Measurements from ENCODE around the gene LRRN4CL. TPM values are rescaled to one million over a fixed set of nuclear protein-coding genes. Genes with fewer than 3 reads are reported as not detected.
"Not testable (repeated sequence)": the region's sequence is repeated elsewhere in the genome, so short reads cannot be mapped to it uniquely, and the experiment has no call there.

Gene LRRN4CL
- total RNA-seq, 2 donors from 2014 or later: 2.8 to 8.0 TPM

DNA sequence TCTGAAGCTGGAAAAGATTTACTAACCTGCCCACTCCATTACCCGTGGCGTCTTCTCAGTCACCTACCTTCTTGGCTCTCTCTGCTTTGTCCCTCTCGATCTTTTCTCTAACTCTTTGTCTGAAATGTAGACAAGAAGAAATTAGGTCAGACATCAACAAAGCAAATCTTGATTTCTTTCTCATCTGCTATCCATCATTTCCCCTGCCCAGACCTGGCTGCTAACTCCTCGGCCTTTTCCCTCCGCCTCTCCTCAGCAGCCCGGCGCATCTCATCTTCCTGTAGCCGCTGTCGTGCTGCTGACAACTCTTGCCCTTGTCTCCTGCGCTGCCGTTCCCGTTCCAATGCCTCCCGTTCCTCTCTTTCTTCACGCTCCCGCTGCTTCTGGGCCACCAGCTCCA lies 11.6 kb downstream of the LRRN4CL start:
- Histone ChIP-seq H3K4me3 (peak overlapping the region in 1 of 2 donors; percentile 86), H3K27me3 (replicated peaks; ENCODE audit: insufficient read depth) (no peaks in the 10 kb centered on the region), H3K36me3 (no peaks in the 10 kb centered on the region), H3K4me1 (replicated peaks) (peaks cover 14% of the 10 kb centered on the region), H3K27ac (no peak overlapping the region), H3K9me3 (no peaks in the 10 kb centered on the region)
- intact Hi-C loops (cut with DNase I): no loop called here
- TF ChIP-seq POLR2A (IDR thresholded peaks at IDR 0.05) (no peak), POLR2AphosphoS5 (IDR thresholded peaks at IDR 0.05) (no peak)
- TF ChIP-seq, protein P1, sequence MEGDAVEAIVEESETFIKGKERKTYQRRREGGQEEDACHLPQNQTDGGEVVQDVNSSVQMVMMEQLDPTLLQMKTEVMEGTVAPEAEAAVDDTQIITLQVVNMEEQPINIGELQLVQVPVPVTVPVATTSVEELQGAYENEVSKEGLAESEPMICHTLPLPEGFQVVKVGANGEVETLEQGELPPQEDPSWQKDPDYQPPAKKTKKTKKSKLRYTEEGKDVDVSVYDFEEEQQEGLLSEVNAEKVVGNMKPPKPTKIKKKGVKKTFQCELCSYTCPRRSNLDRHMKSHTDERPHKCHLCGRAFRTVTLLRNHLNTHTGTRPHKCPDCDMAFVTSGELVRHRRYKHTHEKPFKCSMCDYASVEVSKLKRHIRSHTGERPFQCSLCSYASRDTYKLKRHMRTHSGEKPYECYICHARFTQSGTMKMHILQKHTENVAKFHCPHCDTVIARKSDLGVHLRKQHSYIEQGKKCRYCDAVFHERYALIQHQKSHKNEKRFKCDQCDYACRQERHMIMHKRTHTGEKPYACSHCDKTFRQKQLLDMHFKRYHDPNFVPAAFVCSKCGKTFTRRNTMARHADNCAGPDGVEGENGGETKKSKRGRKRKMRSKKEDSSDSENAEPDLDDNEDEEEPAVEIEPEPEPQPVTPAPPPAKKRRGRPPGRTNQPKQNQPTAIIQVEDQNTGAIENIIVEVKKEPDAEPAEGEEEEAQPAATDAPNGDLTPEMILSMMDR (IDR thresholded peaks at IDR 0.05): no peak
- DNase-seq (ENCODE audit: low spot score): no peak
- 81% methylated on average over 15 of the region's 15 CpGs for WGBS

DNA sequence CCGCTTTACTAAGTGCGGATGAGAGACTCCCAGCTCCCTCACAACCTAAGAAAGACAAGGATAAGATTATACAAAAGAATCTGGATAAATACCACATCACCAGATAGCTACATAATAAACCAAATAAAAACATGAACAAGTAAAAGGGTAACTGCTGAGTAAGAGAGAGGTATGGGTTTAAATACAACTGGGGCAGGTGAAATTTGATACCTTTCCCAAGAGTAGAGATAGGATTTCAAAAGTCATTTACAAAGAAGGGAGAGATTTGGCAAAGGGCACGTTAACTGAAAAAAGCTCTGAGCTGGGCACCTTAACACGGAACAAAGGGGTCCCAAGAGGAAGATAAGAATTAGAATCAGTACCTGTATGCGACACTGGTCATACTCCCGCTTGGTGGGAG lies 12.2 kb downstream of the LRRN4CL start:
- TF ChIP-seq POLR2A (IDR thresholded peaks at IDR 0.05) (no peak), POLR2AphosphoS5 (IDR thresholded peaks at IDR 0.05) (no peak)
- Histone ChIP-seq H3K4me1 (replicated peaks) (peaks cover 16% of the 10 kb centered on the region), H3K9me3 (no peaks in the 10 kb centered on the region), H3K27ac (no peak overlapping the region), H3K4me3 (no peak overlapping the region), H3K36me3 (no peaks in the 10 kb centered on the region), H3K27me3 (replicated peaks; ENCODE audit: insufficient read depth) (no peaks in the 10 kb centered on the region)
- DNase-seq (ENCODE audit: low spot score): no peak
- 67% methylated on average over 6 of the region's 6 CpGs for WGBS
- intact Hi-C loops (cut with DNase I): no loop called here

DNA sequence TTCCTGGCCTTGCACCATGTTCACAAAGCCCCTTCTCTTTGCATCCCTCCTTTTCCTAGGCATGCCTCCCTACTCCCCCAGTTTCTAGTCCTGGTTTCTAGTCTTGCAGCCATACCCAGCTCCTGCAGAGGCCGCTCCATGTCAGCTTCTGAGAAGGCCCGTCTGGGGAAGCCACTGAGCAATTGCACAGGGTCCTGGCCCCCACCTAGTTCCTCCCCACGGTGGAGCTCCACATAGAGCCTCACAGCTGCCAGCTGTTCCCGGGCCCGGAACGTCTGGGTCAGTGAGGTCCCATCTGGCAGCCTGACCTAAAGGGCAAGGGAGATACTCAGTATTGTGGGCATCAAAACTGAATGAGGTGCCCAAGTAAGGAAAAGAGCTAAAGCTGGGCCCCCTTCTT lies 12.6 kb downstream of the LRRN4CL start:
- H3K4me1 ChIP-seq (replicated peaks): peaks cover 16% of the 10 kb centered on the region

DNA sequence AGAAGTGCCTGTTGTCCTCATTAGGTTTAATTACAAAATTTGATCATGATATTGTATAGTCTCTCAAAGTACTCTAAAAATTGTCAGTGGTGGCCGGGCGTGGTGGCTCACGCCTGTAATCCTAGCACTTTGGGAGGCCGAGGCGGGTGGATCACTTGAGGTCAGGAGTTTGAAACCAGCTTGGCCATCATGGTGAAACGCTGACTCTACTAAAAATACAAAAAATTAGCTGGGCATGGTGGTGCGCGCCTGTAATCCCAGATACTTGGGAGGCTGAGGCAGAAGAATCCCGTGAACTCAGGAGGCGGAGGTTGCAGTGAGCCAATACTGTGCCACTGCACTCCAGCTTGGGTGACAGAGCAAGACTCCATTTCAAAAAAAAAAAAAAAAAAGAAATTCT lies 13.9 kb downstream of the LRRN4CL start:
- H3K9me3 ChIP-seq; H3K4me3 ChIP-seq; H3K36me3 ChIP-seq; DNase-seq (ENCODE audit: low spot score); H3K27ac ChIP-seq; H3K27me3 ChIP-seq (replicated peaks; ENCODE audit: insufficient read depth); intact Hi-C loops (cut with DNase I): not testable (repeated sequence)
- H3K4me1 ChIP-seq (replicated peaks): peaks cover 18% of the 10 kb centered on the region
- 91% methylated on average over 10 of the region's 10 CpGs for WGBS

More for the DNA sequence above, 12.6 kb downstream of the LRRN4CL start:
- Histone ChIP-seq H3K36me3 (no peaks in the 10 kb centered on the region), H3K9me3 (no peaks in the 10 kb centered on the region), H3K27ac (no peak overlapping the region), H3K27me3 (replicated peaks; ENCODE audit: insufficient read depth) (no peaks in the 10 kb centered on the region), H3K4me3 (no peak overlapping the region)
- intact Hi-C loops (cut with DNase I): no loop called here
- WGBS: 51% methylated on average over 6 of the region's 6 CpGs
- no peak for TF ChIP-seq POLR2AphosphoS5 (IDR thresholded peaks at IDR 0.05)
- TF ChIP-seq, protein P1 (IDR thresholded peaks at IDR 0.05): no peak
- TF ChIP-seq POLR2A (IDR thresholded peaks at IDR 0.05): no peak
- DNase-seq (ENCODE audit: low spot score): no peak

DNA sequence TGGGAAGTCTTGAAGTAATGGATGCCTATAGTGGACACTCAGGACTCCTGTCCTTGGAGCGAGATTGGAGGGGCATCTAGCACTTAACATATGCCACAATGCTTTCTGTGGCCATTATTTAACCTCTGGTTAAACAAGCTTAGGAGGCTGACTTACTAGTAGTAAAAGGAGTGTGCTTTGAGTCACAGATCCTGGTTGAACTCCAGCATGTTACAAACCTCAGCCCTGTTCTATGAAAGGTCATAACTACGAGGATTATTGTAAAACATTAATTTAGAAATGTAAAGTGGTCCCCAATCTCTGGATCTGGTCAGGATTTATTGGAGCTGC lies 16.2 kb downstream of the LRRN4CL start:
- H3K27me3 ChIP-seq (replicated peaks; ENCODE audit: insufficient read depth): no peaks in the 10 kb centered on the region
- TF ChIP-seq POLR2AphosphoS5 (IDR thresholded peaks at IDR 0.05) (no peak), POLR2A (IDR thresholded peaks at IDR 0.05) (no peak)
- TF ChIP-seq, protein P1 (IDR thresholded peaks at IDR 0.05): no peak
- 62% methylated on average over 2 of the region's 2 CpGs for WGBS
- DNase-seq (ENCODE audit: low spot score): no peak
- H3K4me3 ChIP-seq: no peak overlapping the region
- intact Hi-C loops (cut with DNase I): no loop called here
- H3K36me3 ChIP-seq: no peaks in the 10 kb centered on the region
- H3K9me3 ChIP-seq: no peaks in the 10 kb centered on the region
- no peak overlapping the region for H3K27ac ChIP-seq
- H3K4me1 ChIP-seq (replicated peaks): peaks cover 18% of the 10 kb centered on the region

DNA sequence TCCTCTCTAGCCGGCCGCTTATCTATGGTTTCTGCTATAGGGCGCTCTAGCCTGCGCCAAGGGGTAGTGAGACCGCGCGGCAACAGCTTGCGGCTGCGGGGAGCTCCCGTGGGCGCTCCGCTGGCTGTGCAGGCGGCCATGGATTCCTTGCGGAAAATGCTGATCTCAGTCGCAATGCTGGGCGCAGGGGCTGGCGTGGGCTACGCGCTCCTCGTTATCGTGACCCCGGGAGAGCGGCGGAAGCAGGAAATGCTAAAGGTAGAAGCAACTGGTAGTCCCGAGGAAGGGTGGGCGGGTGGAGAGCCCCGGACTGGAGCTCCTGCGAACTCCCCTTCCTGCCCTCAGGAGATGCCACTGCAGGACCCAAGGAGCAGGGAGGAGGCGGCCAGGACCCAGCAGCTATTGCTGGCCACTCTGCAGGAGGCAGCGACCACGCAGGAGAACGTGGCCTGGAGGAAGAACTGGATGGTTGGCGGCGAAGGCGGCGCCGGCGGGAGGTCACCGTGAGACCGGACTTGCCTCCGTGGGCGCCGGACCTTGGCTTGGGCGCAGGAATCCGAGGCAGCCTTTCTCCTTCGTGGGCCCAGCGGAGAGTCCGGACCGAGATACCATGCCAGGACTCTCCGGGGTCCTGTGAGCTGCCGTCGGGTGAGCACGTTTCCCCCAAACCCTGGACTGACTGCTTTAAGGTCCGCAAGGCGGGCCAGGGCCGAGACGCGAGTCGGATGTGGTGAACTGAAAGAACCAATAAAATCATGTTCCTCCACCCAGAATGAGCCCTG lies 17.5 kb downstream of the LRRN4CL start, which contains the start of the genes LBHD1 and UQCC3:
Gene LBHD1 (minus strand): TSS at position 660 of the 782 bp plus-strand sequence. CDS start 2,236 bp downstream, outside the sequence.
Gene UQCC3 (plus strand): TSS at position 66 of the 782 bp plus-strand sequence. CDS start 73 bp downstream, at position 139.
- H3K4me1 ChIP-seq (replicated peaks): peaks cover 13% of the 10 kb centered on the region

More for the DNA sequence above, 17.5 kb downstream of the LRRN4CL start, which contains the start of the genes LBHD1 and UQCC3:
- TF ChIP-seq, protein P1 (IDR thresholded peaks at IDR 0.05): peak in 1 of 4 experiments; percentile 22
- TF ChIP-seq POLR2A (IDR thresholded peaks at IDR 0.05) (peak; percentile 49), POLR2AphosphoS5 (IDR thresholded peaks at IDR 0.05) (peak; percentile 80)
- no peaks in the 10 kb centered on the region for H3K9me3 ChIP-seq
- H3K27ac ChIP-seq: peak within 1 kb of the TSS; percentile 82 to 87
- DNase-seq (ENCODE audit: low spot score): peak; percentile 87
- H3K27me3 ChIP-seq (replicated peaks; ENCODE audit: insufficient read depth): no peaks in the 10 kb centered on the region
- peak within 1 kb of the TSS; percentile 61 to 69 for H3K4me3 ChIP-seq
- intact Hi-C loops (cut with DNase I): no loop called here
- under 1% methylated on average over 52 of the region's 59 CpGs for WGBS
- H3K36me3 ChIP-seq: no peaks in the 10 kb centered on the region
